GM13976 (cell line): ENCODE results near the gene IKZF3.

Experiments used
- DNase-seq: peaks from one replicate; pipeline ENCODE4 v3.0.0; 2012; ENCODE audit warnings: low spot score
- in situ Hi-C: fragments of 300-500 bp; cut with MboI; formaldehyde crosslinking; loops from one replicate; pipeline ENCODE4 v1.12.0; 2022; ENCODE audit warnings: low sequenced_read_pairs, mixed read lengths, inconsistent platforms; ENCODE audit not compliant: unreplicated experiment
- TF ChIP-seq, protein P1 (sequence below): IDR thresholded peaks from 2 replicates; pipeline ENCODE4 v1.5.1; 2012; ENCODE audit warnings: borderline replicate concordance, mild to moderate bottlenecking; ENCODE audit not compliant: insufficient read depth; ENCODE audit errors: extremely low read depth, missing control alignments, control extremely low read depth

Gene IKZF3

GRCh38 chr17:39828443-39828842 is 35.7 kb downstream of the IKZF3 start:
- in situ Hi-C loops: no loop called here
- no peak for DNase-seq
- TF ChIP-seq, protein P1, sequence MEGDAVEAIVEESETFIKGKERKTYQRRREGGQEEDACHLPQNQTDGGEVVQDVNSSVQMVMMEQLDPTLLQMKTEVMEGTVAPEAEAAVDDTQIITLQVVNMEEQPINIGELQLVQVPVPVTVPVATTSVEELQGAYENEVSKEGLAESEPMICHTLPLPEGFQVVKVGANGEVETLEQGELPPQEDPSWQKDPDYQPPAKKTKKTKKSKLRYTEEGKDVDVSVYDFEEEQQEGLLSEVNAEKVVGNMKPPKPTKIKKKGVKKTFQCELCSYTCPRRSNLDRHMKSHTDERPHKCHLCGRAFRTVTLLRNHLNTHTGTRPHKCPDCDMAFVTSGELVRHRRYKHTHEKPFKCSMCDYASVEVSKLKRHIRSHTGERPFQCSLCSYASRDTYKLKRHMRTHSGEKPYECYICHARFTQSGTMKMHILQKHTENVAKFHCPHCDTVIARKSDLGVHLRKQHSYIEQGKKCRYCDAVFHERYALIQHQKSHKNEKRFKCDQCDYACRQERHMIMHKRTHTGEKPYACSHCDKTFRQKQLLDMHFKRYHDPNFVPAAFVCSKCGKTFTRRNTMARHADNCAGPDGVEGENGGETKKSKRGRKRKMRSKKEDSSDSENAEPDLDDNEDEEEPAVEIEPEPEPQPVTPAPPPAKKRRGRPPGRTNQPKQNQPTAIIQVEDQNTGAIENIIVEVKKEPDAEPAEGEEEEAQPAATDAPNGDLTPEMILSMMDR: no peak

DNA sequence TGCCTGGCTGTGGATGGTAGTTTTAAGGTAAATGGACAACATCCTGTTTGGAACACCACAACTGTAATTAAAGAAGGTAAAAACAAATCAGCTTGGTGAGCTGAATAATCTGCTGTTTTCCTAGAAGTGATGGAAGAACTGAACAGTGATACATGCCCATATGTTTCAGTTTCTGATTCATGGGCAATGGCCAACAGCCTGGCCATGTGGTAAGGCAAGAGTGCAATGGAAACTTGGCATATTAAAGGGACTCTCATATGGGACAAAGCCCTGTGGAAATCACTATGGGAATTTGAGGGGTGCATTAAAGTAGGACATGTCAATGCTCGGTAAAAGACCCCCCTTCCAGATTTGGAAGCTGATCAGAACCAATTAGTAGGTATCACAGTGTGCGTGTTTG is 37.8 kb downstream of the IKZF3 start:
- TF ChIP-seq, protein P1: no peak
- no peak for DNase-seq

GRCh38 chr17:39823407-39824054 is 40.6 kb downstream of the IKZF3 start:
- no peak for DNase-seq
- TF ChIP-seq, protein P1: no peak
- in situ Hi-C loops: no loop called here

More for the DNA sequence above, 37.8 kb downstream of the IKZF3 start:
- in situ Hi-C loops: no loop called here

- in situ Hi-C loops: no loop called here
- DNase-seq: no peak
- TF ChIP-seq, protein P1: no peak
Observed at GRCh38 chr17:39822051-39822451, 42.1 kb downstream of the IKZF3 start.

DNA sequence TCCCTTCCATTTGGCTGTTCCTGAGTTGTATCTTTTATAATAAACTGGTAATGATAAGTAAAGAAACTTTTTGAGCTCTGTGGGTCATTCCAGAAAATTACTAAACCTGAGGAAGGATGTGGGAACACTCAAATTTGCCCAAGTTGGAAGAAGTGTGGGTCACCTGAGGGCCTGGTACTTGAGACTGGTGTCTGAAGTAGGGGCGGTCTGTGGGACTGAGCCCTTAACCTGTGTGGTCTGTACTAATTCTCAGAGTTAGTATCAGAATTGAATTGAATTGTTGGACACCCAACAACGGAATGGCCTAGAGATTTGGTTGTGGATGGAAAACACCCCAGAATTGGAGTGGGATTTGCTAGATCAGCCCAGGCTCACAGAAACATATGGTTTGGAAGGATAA is 43.1 kb downstream of the IKZF3 start:
- TF ChIP-seq, protein P1: no peak
- in situ Hi-C loops: no loop called here
- no peak for DNase-seq

DNA sequence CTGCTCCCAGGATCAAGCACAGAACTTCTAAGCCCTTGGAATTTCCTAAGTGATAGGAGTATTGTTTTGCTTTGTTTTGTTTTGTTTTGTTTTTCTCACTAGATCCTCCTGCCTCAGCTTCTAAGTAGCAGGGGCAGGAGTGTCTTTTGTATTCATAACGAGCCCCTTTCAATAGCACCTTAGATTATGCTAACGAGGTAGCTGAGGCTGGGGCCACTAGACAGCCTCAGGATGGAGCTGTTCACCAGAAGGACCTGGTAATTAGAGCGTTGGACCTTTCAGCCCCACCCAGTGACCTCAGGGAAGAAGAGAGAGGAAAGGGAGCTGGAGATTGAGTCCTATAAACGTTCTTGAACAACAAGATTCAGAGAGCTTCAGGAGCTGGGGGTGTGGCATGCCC is 43.6 kb downstream of the IKZF3 start:
- in situ Hi-C loops: no loop called here
- TF ChIP-seq, protein P1: no peak
- no peak for DNase-seq
